Mammary epithelial cell (primary cell): ENCODE measurements around the gene SMAD2.

Experiments used
- EZH2 ChIP-seq: IDR thresholded peaks from 2 replicates; pipeline ENCODE4 v1.6.1; 2012; ENCODE audit warnings: low read length, inconsistent platforms, borderline replicate concordance
- TF ChIP-seq, protein P1 (sequence below), 2 donors: IDR thresholded peaks in 1 of 2; conservative IDR thresholded peaks in 1 of 2; 2 replicates each; pipeline ENCODE4 v1.5.1; 2011 to 2012; ENCODE audit warnings: inconsistent platforms in 2 of 2, low read length in 2 of 2, mild to moderate bottlenecking in 2 of 2, control low read depth in 1 of 2, low read depth in 1 of 2; ENCODE audit not compliant: insufficient read depth in 1 of 2; ENCODE audit errors: extremely low read depth in 1 of 2

DNA sequence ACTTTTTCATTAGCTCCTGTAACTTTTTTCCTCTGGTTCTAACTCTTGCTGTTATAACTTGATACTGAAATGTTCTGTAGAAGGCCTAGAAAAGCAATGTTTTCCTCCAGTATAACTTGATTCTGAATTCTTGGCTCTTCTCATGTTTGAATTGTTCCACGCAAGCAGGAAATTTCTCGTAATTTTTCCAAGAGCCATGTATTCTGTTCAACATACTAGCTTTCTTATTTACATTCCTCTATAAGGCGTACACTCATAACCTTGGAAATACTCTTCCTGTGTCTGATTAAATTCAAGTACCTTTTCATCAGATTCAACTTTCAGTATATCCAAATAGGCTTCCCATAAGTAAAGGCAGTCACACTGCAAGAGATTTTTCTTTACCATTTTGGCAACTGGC is 109.1 kb downstream of the SMAD2 start:
- TF ChIP-seq, protein P1, sequence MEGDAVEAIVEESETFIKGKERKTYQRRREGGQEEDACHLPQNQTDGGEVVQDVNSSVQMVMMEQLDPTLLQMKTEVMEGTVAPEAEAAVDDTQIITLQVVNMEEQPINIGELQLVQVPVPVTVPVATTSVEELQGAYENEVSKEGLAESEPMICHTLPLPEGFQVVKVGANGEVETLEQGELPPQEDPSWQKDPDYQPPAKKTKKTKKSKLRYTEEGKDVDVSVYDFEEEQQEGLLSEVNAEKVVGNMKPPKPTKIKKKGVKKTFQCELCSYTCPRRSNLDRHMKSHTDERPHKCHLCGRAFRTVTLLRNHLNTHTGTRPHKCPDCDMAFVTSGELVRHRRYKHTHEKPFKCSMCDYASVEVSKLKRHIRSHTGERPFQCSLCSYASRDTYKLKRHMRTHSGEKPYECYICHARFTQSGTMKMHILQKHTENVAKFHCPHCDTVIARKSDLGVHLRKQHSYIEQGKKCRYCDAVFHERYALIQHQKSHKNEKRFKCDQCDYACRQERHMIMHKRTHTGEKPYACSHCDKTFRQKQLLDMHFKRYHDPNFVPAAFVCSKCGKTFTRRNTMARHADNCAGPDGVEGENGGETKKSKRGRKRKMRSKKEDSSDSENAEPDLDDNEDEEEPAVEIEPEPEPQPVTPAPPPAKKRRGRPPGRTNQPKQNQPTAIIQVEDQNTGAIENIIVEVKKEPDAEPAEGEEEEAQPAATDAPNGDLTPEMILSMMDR (conservative IDR thresholded peaks at IDR 0.05 in 1 of 2, IDR thresholded peaks at IDR 0.05 in 1 of 2; ENCODE audit: extremely low read depth in 1 of 2, insufficient read depth in 1 of 2, low read depth in 1 of 2, low read length in 2 of 2), result no peak
- no peak for TF ChIP-seq EZH2
